ENCODE data around the gene ICAM3.
A peak's percentile ranks its signal among the peaks of the same experiment; 100 is the strongest.
"Not testable (repeated sequence)": the region's sequence is repeated elsewhere in the genome, so short reads cannot be mapped to it uniquely, and the experiment has no call there.

The ICAM3 gene

GRCh38 chr19:10339380-10339960 lies at the start of gene ICAM3:
Gene ICAM3 (minus strand): TSS chr19:10339624. CDS start chr19:10339614, 10 bp downstream.
- peak; percentile 37 for DNase-seq (ENCODE audit: low read depth, low spot score)

- peak; percentile 73 for DNase-seq (ENCODE audit: low read depth, low spot score)
Observed at GRCh38 chr19:10388957-10389356, 49.5 kb upstream of the ICAM3 start.

- DNase-seq (ENCODE audit: low read depth, low spot score): no peak
Observed at GRCh38 chr19:10384580-10384979, 45.2 kb upstream of the ICAM3 start.

GRCh38 chr19:10383223-10383499 lies 43.7 kb upstream of the ICAM3 start:
- not testable (repeated sequence) for DNase-seq (ENCODE audit: low read depth, low spot score)

- peak; percentile 90 for DNase-seq (ENCODE audit: low read depth, low spot score)
Observed at GRCh38 chr19:10380313-10381102, 41.1 kb upstream of the ICAM3 start, which contains the start of gene TYK2. Gene TYK2 (minus strand): TSS chr19:10380572. CDS start chr19:10378406, 2,166 bp downstream.

GRCh38 chr19:10379880-10380312 lies 40.5 kb upstream of the ICAM3 start:
- DNase-seq (ENCODE audit: low read depth, low spot score): no peak

GRCh38 chr19:10378124-10378523 lies 38.7 kb upstream of the ICAM3 start:
- no peak for DNase-seq (ENCODE audit: low read depth, low spot score)

- DNase-seq (ENCODE audit: low read depth, low spot score): not testable (repeated sequence)
Observed at GRCh38 chr19:10377140-10377640, 37.8 kb upstream of the ICAM3 start.

- no peak for DNase-seq (ENCODE audit: low read depth, low spot score)
Observed at GRCh38 chr19:10374931-10375330, 35.5 kb upstream of the ICAM3 start.

- no peak for DNase-seq (ENCODE audit: low read depth, low spot score)
Observed at GRCh38 chr19:10372690-10373089, 33.3 kb upstream of the ICAM3 start.

GRCh38 chr19:10368101-10368803 lies 28.8 kb upstream of the ICAM3 start:
- no peak for DNase-seq (ENCODE audit: low read depth, low spot score)

GRCh38 chr19:10366950-10367512 lies 27.6 kb upstream of the ICAM3 start:
- not testable (repeated sequence) for DNase-seq (ENCODE audit: low read depth, low spot score)

- no peak for DNase-seq (ENCODE audit: low read depth, low spot score)
Observed at GRCh38 chr19:10365518-10365917, 26.1 kb upstream of the ICAM3 start.

- DNase-seq (ENCODE audit: low read depth, low spot score): no peak
Observed at GRCh38 chr19:10364644-10365043, 25.2 kb upstream of the ICAM3 start.

GRCh38 chr19:10363789-10364281 lies 24.4 kb upstream of the ICAM3 start:
- DNase-seq (ENCODE audit: low read depth, low spot score): no peak

GRCh38 chr19:10362259-10362658 lies 22.8 kb upstream of the ICAM3 start:
- no peak for DNase-seq (ENCODE audit: low read depth, low spot score)

GRCh38 chr19:10361569-10362011 lies 22.2 kb upstream of the ICAM3 start:
- no peak for DNase-seq (ENCODE audit: low read depth, low spot score)

- DNase-seq (ENCODE audit: low read depth, low spot score): no peak
Observed at GRCh38 chr19:10356431-10356830, 17.0 kb upstream of the ICAM3 start.

GRCh38 chr19:10353793-10354391 lies 14.5 kb upstream of the ICAM3 start:
- no peak for DNase-seq (ENCODE audit: low read depth, low spot score)

- no peak for DNase-seq (ENCODE audit: low read depth, low spot score)
Observed at GRCh38 chr19:10352764-10353671, 13.6 kb upstream of the ICAM3 start.

All from activated CD4-positive, CD25-positive, alpha-beta regulatory T cell treated with anti-CD3 and anti-CD28 coated beads, Interleukin-2, amount 50 U/mL, for 16 hours (primary cell).